Omental fat pad (tissue), 4 donors: ENCODE measurements around the gene PPP6R3. TPM values are rescaled to one million over a fixed set of nuclear protein-coding genes. Genes with fewer than 3 reads are reported as not detected.

Experiments used
- ATAC-seq: fragments of 150-250 bp; one replicate; pipeline ENCODE4 v1.9.1; 2016; ENCODE audit warnings: mild to moderate bottlenecking, moderate library complexity; ENCODE audit not compliant: low FRiP score
- DNase-seq: peaks from one replicate; pipeline ENCODE4 v3.0.0-alpha.2; 2019; ENCODE audit warnings: low spot score
- CTCF ChIP-seq, 3 donors: fragments of 450-650 bp; IDR thresholded peaks; one replicate each; pipeline ENCODE4 v1.5.1; 2016 to 2017; ENCODE audit warnings: antibody characterized with exemption in 3 of 3, mild to moderate bottlenecking in 3 of 3, moderate library complexity in 2 of 3
- total RNA-seq, 4 donors: library from RNA; depleted of rRNA; stranded (reverse); fragments of >200 nt; gene quantifications; one replicate each; pipeline ENCODE4 v1.1.0, GENCODE V29; 2016

The PPP6R3 gene
- total RNA-seq, 4 donors from 2014 or later = 104 to 137 (median 119) TPM

GRCh38 chr11:68504432-68505066, 44.0 kb downstream of the PPP6R3 start:
- no peak for DNase-seq

DNA sequence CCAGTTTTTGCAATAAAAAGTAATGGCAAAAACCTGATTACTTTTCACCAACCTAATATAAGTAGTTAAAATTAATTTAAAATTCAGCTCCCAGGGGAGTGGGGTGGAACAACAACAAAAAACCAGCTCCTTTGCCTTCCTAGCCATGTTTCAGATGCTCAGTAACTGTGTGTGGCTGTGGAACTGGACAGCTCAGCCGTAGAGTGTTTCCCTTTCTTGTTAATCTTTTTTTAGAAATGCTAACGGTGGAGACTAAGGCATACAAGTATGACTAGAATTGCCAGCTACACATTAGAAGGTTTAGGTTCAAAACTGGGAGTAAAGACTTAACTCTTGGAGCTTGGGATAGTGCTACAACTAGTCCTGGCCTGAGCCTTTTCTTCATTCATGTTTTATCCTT, 45.0 kb downstream of the PPP6R3 start:
- no peak for ATAC-seq
- no peak for DNase-seq
- no peak for TF ChIP-seq CTCF (IDR thresholded peaks at IDR 0.05)

More at GRCh38 chr11:68504432-68505066, 44.0 kb downstream of the PPP6R3 start:
- TF ChIP-seq CTCF (IDR thresholded peaks at IDR 0.05) = no peak
- no peak for ATAC-seq

GRCh38 chr11:68506908-68507307, 46.4 kb downstream of the PPP6R3 start:
- no peak for TF ChIP-seq CTCF (IDR thresholded peaks at IDR 0.05)
- ATAC-seq (no peak), DNase-seq (no peak)

DNA sequence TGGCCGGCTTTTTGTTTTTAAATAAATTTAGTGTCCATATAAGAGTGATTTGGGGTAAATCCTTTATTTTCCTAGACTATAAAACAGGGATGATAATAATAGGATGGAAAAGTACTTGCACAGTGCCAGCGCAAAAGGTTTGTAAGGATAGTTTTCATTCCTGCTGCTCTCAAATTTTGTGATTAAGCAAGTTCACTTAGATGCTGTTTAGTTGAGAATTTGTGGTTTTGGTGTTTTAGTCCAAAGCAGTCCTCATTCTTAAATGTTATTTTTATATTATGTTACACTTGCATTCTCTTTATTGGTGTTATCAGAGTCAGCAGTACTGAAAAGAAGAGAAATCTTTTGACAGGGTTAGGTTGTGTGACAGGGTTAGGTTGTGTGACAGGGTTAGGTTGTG, 47.9 kb downstream of the PPP6R3 start:
- no peak for TF ChIP-seq CTCF (IDR thresholded peaks at IDR 0.05)
- ATAC-seq (no peak), DNase-seq (no peak)

GRCh38 chr11:68509066-68509465, 48.5 kb downstream of the PPP6R3 start:
- DNase-seq (no peak), ATAC-seq (no peak)
- no peak for TF ChIP-seq CTCF (IDR thresholded peaks at IDR 0.05)

GRCh38 chr11:68513930-68514487, 53.5 kb downstream of the PPP6R3 start:
- no peak for DNase-seq
- no peak for TF ChIP-seq CTCF (IDR thresholded peaks at IDR 0.05)
- no peak for ATAC-seq

DNA sequence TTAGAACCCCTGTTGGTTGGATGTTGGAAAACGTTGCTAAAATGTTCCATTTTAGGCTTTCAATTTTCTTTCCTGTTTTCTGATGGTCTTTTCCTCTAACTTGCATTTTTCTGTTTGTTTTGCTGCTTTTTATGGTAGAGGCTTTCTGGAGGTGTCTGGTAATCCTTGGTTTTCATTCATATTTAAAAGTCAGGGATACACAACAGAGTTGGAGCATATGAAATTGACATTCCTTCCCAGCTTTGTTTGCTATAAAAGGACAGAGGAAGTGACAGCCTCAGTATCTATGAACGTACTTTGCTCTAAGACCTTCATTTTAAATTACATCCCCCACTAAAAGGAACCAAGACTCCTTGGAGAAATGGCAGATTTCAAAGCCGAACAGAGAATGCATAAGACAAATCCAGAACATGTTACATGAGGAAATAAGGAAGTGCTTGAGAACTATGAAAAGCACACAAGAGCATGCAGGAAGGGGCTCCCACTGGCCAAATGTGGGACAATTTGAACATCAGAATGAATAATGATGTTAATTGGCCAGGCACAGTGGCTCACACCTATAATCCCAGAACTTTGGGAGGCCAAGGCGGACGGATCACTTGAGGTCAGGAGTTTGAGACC, 56.7 kb downstream of the PPP6R3 start:
- DNase-seq (no peak), ATAC-seq (no peak)
- TF ChIP-seq CTCF (IDR thresholded peaks at IDR 0.05) = no peak
